Anterior cingulate cortex (tissue), 58 donors: Measurements from ENCODE around the gene CCR7.
"Not testable (repeated sequence)": the region's sequence is repeated elsewhere in the genome, so short reads cannot be mapped to it uniquely, and the experiment has no call there.

Experiments used
- DNase-seq, 58 donors: peaks; one replicate each; lab custom pipeline; 2025; lab: John Stamatoyannopoulos, UW

Gene CCR7

DNA sequence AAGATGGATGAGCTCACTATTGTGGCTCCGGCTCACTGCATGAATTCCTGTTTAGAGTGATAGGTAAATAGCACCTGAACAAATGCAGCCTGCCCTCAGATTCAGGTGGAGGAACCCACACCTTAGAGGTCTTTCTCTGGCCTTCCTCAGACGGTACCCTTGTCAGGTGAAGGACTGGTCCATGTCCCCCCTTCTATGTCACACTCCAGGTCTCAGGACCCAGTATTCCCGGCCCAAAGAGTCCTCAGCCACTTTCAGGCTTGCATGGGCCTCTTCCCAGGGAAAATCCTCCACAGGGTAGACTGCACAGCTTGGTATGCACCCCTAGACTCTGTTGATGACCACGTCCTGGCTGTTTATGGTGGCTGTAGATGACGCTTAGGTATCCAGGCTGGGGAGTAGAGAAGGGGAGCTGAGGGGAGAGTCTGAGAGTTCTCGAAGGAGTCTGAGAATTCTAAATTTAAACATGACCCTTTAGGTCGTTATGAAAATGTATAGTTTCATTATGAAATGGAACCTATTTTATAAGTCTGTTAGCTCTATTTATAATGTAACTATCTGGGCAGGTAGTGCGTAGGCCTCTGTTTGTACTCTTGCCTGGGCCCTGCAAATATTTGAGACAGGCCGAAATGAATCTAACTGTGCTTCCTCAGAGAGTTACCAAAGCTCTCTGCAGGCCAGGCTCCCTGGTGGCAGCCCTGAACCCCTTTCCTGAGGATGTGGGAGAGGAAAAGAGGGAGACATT, 32.5 kb upstream of the CCR7 start:
- no peak for DNase-seq

DNA sequence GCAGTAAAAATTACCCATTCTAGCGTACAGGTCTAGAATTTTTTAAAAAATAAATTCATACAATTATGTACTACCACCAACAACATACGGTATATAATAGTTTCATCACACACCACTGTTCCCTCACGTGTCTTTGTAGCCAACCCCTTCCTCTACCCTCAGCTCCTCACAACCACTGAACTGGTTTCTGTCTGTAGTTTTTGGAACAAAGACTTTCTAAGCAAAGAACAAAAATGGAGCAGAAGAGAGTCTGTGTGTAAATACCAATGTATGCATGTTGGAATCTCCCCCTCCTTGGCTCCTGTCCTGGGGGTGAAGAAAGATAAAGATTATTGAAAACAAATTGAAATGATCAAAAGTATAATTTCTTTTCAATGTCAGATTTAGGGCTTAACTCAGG, 31.9 kb upstream of the CCR7 start:
- no peak for DNase-seq

DNA sequence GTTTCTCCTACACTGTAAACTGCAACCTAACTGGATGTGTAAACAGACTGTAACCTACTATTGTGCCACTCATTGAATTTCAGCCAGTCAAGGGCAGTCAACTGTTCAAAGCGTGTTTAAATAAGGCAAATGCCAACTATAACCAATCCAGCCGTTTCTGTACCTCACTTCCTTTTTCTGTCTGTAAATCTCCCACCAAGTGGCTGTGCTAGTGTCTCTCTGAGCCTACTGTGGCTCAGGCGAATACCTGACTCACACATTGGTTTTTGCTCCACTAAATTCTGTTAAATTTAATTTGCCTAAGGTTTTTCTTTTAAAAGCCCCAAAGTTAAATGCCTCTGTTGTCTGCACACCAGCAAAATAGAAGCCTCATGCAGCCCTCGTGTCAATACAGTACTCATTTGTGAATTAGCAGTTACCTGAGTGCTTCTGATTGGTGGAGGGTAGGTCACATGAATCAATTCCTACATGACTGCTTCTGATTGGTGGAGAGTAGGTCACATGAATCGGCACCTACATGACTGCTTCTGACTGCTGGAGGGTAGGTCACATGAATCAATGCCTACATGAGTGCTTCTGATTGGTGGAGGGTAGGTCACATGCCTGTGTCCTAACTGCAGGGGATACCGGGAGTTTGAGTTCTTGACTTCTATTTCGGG, 31.1 kb upstream of the CCR7 start:
- DNase-seq: no peak

DNA sequence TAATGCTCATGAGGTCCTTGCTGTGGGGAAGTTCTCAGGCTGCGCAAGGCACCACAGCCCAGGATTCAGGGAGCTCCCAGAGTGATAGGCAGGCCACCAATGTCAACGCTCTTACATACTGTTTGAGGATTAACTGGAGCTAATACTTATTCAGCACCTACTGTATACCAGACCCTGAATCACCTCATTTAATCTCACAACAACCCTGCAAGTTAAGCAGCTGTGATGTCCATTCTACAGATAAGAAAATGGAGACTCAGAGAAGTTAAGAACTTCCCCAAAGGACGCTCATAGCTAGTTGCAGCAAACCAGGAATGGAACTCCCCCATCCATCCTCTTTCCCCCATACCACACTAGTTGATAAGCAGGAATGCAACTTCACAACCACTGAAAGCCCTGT, 25.5 kb upstream of the CCR7 start:
- no peak for DNase-seq

DNA sequence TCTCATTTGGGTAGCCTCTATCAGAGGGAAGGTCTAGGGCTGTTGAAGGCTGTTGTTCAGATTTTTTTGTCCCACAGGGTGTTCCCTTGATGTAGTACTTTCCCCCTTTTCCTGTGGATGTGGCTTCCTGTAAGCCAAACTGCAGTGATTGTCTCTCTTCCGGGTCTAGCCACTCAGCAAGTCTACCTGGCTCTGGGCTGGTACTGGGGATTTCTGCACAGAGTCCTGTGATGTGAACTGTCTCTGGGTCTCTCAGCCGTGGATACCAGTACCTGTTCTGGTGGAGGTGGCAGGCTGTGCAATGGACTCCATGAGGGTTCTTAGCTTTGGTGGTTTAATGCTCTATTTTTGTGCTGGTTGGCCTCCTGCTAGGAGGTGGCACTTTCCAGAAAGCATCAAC, 23.3 kb upstream of the CCR7 start:
- no peak for DNase-seq

DNA sequence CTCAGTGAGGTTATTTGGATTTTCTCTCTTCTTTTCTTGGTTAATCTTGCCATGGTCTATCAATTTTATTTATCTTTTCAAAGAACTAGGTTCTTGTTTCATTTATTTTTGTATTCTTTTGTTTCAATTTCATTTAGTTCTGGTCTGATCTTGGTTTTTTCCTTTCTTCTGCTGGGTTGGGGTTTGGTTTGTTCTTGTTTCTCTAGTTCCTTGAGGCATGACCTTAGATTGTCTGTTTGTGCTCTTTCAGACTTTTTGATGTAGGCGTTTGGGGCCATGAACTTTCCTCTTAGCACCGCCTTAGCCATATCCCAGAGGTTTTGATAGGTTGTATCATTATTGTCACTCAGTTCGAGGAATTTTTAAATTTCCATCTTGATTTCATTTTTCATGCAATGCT, 21.0 kb upstream of the CCR7 start:
- not testable (repeated sequence) for DNase-seq

DNA sequence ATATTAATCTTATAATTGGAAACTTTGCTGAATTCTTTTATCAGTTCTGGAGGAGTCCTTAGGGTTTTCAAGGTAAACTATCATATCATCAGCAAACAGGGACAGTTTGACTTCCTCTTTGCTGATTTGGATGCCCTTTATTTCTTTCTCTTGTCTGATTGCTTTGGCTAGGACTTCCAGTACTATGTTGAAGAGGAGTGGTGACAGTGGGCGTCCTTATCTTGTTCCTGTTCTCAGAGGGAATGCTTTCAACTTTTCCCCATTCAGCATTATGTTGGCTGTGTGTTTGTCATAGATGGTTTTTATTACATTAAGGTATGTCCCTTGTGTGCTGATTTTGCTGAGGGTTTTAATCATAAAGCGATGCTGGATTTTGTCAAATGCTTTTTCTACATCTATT, 19.7 kb upstream of the CCR7 start:
- DNase-seq: not testable (repeated sequence)

DNA sequence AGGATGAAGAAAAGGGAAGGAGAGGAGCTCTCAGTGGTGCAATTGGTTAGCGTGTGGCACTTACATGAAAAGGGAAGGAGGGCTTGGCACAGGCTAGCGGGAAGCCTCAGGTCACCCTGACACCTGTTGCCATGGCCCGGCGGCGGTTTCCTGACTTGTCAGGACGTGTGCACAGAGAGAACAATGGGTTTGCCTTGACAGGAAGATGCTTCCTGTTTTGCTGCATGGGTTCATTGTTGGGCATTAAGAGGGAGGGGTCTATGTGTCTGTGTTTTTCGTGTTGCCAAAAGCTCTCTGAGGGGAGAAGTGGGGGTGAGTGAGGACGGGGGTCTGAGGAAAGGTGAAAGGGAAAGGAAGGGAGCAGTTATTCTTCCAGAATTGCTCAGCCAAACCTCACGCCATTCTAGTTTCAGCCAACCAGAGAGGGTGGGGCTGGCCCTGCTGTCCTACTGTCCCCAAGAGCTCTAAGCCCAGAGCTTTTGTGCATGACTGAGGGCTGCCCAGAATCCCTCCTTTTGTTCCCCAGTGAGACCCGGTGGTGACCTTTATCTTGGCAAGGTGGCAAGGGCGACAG, 17.1 kb upstream of the CCR7 start:
- DNase-seq: no peak

DNA sequence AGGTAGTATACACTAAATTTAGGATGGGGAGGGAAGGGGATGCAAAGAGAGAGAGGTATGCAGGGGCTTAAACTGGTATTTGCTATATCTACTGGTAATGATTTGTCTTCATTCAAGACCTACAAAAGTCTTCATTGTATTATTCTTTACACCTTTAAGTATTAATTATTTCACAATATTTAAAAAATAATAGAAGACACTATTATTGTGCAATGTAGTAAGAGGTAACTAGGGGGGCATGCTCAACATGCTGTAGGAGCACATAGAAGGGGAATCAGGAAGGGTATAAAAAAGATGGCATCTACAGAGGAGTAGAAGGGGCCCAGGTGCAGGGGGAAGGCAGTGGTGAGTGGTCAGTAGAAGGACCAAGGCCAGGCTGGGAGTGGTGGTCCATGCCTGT, 14.9 kb upstream of the CCR7 start:
- no peak for DNase-seq

DNA sequence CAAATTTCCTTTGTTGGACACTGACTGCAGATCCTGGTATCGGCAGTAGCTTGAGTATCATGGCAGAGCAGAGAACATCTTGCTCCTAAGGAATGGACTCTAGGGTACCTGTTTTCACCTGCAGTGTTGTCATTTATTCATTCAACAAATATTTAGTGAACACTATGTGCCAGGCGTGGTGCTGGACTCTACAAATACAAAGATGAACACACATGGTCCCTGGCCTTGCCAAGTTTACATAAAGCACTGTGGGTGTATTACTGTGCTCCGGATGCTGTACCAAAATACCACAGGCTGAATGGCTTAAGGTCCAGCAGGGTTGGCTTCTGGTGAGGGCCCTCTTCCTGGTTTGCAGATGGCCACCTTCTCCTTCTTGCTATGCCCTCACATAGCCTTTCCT, 14.2 kb upstream of the CCR7 start:
- no peak for DNase-seq

DNA sequence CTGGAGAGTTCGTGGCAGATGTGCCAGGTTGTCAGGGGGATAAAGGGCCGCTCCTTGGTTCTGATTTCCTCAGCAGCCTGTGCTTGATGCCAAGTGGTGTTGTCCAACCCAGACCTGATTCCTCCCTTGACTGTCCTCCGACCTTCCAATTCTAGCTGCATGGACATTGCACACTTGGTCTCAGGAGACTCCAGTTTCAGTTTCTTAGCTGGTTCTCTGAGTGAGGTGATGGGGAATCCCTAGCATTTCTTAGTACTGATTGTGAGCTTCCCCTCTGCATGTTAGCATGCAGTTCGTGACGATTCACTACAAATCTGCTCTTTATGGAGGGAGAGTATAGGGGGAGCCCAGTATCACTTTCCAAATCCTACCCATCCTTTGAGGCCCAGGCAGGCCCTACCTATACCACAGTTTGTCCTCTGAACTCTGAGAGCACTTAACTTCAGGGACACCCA, 12.4 kb upstream of the CCR7 start:
- DNase-seq: no peak

DNA sequence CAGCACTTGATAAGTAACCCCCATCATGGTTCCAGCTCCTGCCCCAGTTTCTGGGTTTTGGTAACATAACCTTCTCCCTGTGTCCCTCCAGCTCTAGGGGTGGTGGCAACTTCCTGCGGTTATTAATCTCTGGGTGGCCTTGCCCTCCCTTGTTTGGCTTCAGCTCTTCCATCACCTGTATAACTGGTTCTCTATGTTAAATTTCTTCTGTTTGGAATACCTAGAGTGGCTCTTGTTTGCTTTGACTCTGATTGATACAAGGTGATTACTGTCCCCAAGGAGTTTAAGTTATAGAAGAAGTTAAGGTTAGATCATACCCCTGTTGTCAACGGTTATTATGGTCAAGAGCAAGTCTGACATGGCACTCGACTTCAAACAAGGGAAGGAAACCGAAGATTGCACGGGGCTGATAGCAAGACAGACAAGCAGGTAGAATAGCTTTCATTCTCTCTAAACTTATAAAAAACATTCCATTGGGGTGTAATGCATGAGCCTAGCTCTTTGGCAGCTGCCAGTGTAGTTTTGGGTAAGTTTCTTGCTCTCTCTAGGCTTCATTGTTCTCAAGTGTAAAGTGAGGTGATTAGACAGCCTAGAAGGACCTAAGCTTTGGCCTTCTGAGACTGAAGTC, 11.0 kb upstream of the CCR7 start:
- no peak for DNase-seq

DNA sequence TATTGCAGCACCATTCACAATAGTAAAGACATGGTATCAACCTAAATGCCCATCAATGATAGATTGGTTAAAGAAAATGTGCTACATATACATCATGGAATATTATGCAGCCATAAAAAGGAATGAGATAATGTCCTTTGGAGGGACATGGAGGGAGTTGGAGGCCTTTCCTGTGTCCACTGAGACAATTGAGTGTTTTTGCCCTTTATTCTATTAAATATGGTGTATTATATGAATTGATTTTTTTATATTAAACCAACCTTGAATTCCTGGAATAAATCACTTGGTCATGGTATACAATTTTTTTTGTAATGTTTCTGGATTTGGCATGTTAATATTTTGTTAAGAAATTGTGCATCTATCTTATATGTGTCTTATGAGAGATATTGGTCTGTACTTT, 9.0 kb upstream of the CCR7 start:
- DNase-seq: no peak

DNA sequence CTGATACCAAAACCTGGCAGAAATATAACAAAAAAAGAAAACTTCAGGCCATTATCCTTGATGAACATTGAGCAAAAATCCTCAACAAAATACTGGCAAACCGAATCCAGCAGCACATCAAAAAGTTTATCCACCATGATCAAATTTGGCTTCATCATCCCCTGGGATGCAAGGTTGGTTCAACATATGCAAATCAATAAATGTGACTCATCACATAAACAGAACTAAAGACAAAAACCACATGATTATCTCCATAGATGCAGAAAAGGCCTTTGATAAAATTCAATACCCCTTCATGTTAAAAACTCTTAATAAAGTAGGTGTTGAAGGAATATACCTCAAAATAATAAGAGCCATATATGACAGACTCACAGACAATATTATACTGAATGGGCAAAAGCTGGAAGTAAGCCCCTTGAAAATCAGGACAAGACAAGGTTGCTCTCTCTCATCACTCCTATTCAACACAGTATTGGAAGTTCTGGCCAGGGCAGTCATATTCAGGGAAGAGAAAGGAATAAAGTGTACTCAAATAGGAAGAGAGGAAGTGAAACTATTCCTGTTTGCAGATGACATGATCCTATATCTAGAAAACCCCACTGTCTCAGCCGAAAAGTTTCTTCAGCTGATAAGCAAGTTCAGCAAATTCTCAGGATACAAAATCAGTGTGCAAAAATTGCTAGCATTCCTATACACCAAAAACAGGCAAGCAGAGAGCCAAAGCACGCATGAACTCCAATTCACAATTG, 7.1 kb upstream of the CCR7 start:
- not testable (repeated sequence) for DNase-seq

DNA sequence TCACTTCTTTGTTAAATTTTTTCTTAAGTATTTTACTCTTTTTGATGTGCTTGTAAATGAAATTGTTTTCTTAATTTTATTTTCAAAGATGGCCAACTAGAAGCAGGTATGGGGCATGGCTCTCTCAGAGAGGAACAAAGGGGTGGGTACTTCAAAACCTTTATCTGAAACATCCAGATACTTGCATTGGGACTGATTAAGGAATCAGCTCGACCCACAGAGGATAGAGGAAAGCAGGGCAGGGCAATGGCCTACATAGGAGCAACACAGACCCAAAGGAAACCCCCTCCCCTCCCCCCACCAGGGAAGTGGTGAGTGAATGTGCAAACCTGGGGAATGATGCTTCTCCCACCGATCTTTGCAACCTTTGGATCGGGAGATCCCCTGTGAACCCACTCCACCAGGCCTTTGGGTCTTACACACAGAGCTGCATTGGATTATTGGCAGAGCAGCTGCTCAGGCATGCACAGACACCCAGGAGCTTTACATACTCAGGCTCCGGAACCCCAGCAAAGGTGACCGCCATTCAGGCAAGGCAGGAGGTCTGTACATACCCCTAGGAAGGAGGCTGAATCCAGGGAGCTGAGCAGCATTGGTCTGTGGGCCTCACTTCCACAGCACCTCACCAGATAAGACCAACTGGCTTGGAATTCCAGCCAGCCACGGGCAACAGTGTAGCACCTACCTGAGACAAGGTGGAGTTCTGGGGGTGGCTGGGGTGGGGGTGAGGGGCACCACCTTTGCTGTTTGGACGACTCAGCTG, 3.0 kb upstream of the CCR7 start:
- DNase-seq: no peak

DNA sequence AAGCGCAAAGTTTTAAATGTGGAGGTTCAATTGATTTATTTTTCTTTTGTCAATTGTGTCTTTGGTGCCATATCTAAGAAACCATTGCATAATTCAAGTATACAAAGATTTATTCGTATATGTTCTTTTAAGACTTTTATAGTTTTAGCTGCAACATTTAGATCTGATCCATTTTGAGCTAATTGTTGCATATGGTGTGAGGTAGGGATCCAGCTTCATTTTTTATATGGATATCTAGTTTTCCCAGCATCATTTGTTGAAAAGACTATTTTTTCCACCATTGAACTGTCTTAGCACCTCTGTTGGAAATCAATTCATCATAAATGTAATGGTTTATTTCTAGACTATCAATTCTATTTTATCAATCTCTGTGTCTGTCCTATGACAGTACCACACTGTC, 2.1 kb upstream of the CCR7 start:
- no peak for DNase-seq

DNA sequence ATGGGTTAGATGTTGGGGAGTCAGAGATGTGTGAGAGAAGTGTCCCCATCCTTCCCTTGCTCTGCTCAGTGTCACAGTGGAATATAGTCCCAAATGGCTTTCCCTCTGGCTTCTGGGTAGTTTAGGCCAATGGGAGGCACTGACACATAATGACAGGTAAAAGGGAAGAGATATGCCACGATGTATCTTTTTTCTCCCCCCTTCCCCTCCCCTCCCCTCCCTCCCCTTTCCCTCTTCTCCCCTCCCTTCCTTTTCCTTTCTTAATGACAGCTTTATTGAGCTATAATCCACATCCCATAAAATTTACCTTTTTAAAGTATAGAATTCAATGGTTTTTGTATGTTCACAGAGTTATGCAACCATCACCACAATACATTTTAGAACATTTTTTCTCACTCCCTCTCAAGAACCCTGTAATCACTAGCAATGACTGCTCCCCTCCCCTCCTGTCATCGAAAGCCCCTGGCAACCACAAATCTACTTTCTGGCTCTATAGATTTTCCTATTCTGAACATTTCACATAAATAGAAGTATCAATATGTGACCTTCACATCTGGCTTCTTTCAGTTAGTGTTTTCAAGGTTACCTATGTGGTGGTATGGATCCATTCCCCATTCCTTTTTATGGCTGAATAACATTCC, 617 bp upstream of the CCR7 start:
- DNase-seq: no peak

DNA sequence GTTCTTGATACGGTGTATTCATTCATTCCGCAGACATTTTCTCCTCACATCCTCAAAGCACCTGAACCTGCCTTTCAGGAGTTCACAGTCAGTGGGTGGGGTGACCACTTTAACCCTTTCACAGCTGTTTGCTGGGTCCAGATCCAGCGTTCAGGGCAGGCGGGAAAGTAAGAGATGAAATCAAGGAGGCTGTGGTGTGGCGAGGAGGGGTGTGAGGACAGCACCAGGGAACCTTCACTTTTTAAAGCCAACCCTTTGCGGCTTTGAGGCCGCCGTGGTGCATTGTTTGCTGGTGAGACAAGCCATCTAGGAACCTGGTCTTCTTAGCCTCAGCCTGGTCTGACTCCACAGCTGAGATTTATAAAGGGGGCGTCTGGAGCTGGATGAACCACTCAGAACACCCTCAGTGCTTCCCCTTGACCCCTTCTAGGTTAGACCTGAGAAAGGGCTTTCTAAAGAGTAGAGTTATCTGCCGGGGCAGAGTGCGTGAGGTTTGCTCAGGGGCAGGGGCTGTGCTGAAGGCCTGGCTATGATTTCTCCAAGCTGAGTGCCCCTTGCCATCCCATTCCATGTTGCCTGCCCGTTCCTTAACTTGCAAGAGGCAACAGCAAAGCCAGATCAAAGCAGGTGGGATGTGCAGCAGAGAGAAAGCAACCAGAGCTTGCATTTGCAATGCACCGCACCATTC, 933 bp downstream of the CCR7 start:
- DNase-seq: no peak
